Panc1 (cell line): Measurements from ENCODE around the gene AUH. TPM values are rescaled to one million over a fixed set of nuclear protein-coding genes. Genes with fewer than 3 reads are reported as not detected.

Experiments
- ATAC-seq: fragments of 200-7000 bp; cut with Tn5 transposase; 2 replicates; pipeline ENCODE4 v1.9.1; 2020; ENCODE audit warnings: mild to moderate bottlenecking, moderate library complexity
- BruUV-seq: library from RNA; stranded (reverse); fragments of 400-500 nt; replicated peaks from 2 replicates; lab custom pipeline; 2021; lab: Mats Ljungman, UMichigan
- CTCF ChIA-PET: fragments of 300-600 bp; sonication (Branson Sonifier 250); formaldehyde crosslinking; loops from one replicate; lab custom pipeline; 2022; ENCODE audit warnings: antibody characterized with exemption; lab: Charles Lee
- POLR2A ChIA-PET: fragments of 300-600 bp; sonication (Branson Sonifier 250); formaldehyde crosslinking; loops from one replicate; lab custom pipeline; 2022; ENCODE audit warnings: antibody characterized with exemption; lab: Charles Lee
- DNase-seq: peaks from one replicate; pipeline ENCODE4 v3.0.0-alpha.2; 2010; ENCODE audit warnings: low read depth, low spot score
- H3K27ac ChIP-seq: 2 replicates; pipeline ENCODE4 v1.5.1; 2011; ENCODE audit warnings: mild to moderate bottlenecking, low read length, inconsistent platforms
- H3K27me3 ChIP-seq: fragments of 200-500 bp; sonication (Bioruptor generic); 2 replicates; pipeline ENCODE4 v1.6.0; 2014; ENCODE audit warnings: low read length, inconsistent platforms; ENCODE audit not compliant: control insufficient read depth, insufficient read depth
- H3K36me3 ChIP-seq: fragments of 200-500 bp; sonication (Bioruptor generic); 2 replicates; pipeline ENCODE4 v1.5.1; 2014; ENCODE audit warnings: inconsistent platforms, mild to moderate bottlenecking, low read length, moderate library complexity; ENCODE audit not compliant: control insufficient read depth, insufficient read depth
- H3K4me1 ChIP-seq: 2 replicates; pipeline ENCODE4 v1.5.1; 2011; ENCODE audit warnings: inconsistent platforms, mild to moderate bottlenecking, low read length, moderate library complexity; ENCODE audit not compliant: control insufficient read depth, insufficient read depth
- H3K4me3 ChIP-seq, 2 experiments: 2 replicates each; pipeline ENCODE4 v1.5.1; 2011 to 2012; ENCODE audit warnings: low read depth in 2 of 2, low read length in 2 of 2, mild to moderate bottlenecking in 2 of 2, inconsistent platforms in 1 of 2, moderate library complexity in 1 of 2
- H3K9me3 ChIP-seq: fragments of 200-500 bp; sonication (Bioruptor generic); 2 replicates; pipeline ENCODE4 v1.5.1; 2014; ENCODE audit warnings: low read depth, mild to moderate bottlenecking, inconsistent platforms, low read length, moderate library complexity; ENCODE audit not compliant: control insufficient read depth, insufficient read depth
- CTCF ChIP-seq: fragments of 450-650 bp; IDR thresholded peaks from 2 replicates; pipeline ENCODE4 v1.5.1; 2017; ENCODE audit warnings: mild to moderate bottlenecking
- POLR2AphosphoS5 ChIP-seq: IDR thresholded peaks from 2 replicates; pipeline ENCODE4 v1.6.1; 2012; ENCODE audit warnings: mild to moderate bottlenecking, low read depth, low read length, moderate library complexity
- REST ChIP-seq, 2 experiments: IDR thresholded peaks; 2 replicates each; pipeline ENCODE4 v1.6.1; 2011 to 2012; ENCODE audit warnings: low read depth in 2 of 2, control low read depth in 1 of 2, low read length in 1 of 2, mild to moderate bottlenecking in 1 of 2, moderate library complexity in 1 of 2; ENCODE audit not compliant: insufficient read depth in 1 of 2
- SIN3A ChIP-seq: IDR thresholded peaks from 2 replicates; pipeline ENCODE4 v1.6.1; 2012; ENCODE audit warnings: low read depth, mild to moderate bottlenecking, low read length, moderate library complexity, borderline replicate concordance; ENCODE audit not compliant: insufficient read depth
- TCF7L2 ChIP-seq: IDR thresholded peaks from 2 replicates; pipeline ENCODE4 v1.6.1; 2011; ENCODE audit warnings: mild to moderate bottlenecking, low read depth, low read length, inconsistent platforms
- in situ Hi-C: cut with HindIII; loops from 2 replicates; pipeline ENCODE4 v1.10.0; 2016; ENCODE audit warnings: low sequenced_read_pairs, low pct_unique_long_range_greater_than_20kb
- intact Hi-C: fragments of 100-400 bp; cut with micrococcal nuclease; formaldehyde crosslinking; loops from one replicate; pipeline ENCODE4 v1.10.0; 2022; ENCODE audit not compliant: unreplicated experiment
- total RNA-seq: library from RNA; stranded (reverse); gene quantifications from one replicate; pipeline ENCODE4 v1.2.1, GENCODE V29; 2021; ENCODE audit not compliant: unreplicated experiment

Gene AUH
- total RNA-seq, 1 experiment from 2014 or later, result 7.7 TPM

- intact Hi-C loops (no loop called here), in situ Hi-C loops (no loop called here)
- POLR2A ChIA-PET, result no interaction called here
- no peak for DNase-seq
- no peak overlapping the region for H3K27ac ChIP-seq
- H3K27me3 ChIP-seq, result no peaks in the 10 kb centered on the region
- H3K4me3 ChIP-seq, result no peak overlapping the region
- TF ChIP-seq SIN3A (no peak), TCF7L2 (no peak), CTCF (no peak; the same call in 1 of the 2 replicates)
- no TSS peak for BruUV-seq
- CTCF ChIA-PET, result no interaction called here
- H3K9me3 ChIP-seq, result no peaks in the 10 kb centered on the region
- ATAC-seq, result no peak
- no peaks in the 10 kb centered on the region for H3K36me3 ChIP-seq
- no peaks in the 10 kb centered on the region for H3K4me1 ChIP-seq
These were observed 20.4 kb downstream of the AUH start for GRCh38 chr9:91341258-91341746.

- ChIA-PET CTCF (no interaction called here), POLR2A (no interaction called here)
- Histone ChIP-seq H3K4me1 (no peaks in the 10 kb centered on the region), H3K36me3 (no peaks in the 10 kb centered on the region), H3K27ac (no peak overlapping the region), H3K27me3 (no peaks in the 10 kb centered on the region), H3K4me3 (no peak overlapping the region), H3K9me3 (no peaks in the 10 kb centered on the region)
- intact Hi-C loops (no loop called here), in situ Hi-C loops (no loop called here)
- TF ChIP-seq TCF7L2, result no peak
- TF ChIP-seq REST (IDR thresholded peaks at IDR 0.05; ENCODE audit: insufficient read depth in 1 of 2, low read depth in 2 of 2, low read length in 1 of 2), result no peak
- TF ChIP-seq CTCF, result no peak
- TF ChIP-seq SIN3A, result no peak
- TF ChIP-seq POLR2AphosphoS5, result no peak
- DNase-seq, result no peak
- BruUV-seq, result no TSS peak
- no peak for ATAC-seq
These were observed 21.2 kb downstream of the AUH start for GRCh38 chr9:91340395-91340967.
